Erythroblast (primary cell): Measurements from ENCODE around the gene ITPR1.
"Not testable (repeated sequence)": the region's sequence is repeated elsewhere in the genome, so short reads cannot be mapped to it uniquely, and the experiment has no call there.

Experiments used
- DNase-seq, 2 experiments: peaks; one replicate each; lab custom pipeline; 2025; lab: John Stamatoyannopoulos, UW
- GATA1 ChIP-seq: IDR thresholded peaks from 2 replicates; pipeline ENCODE4 v1.6.1; 2011; ENCODE audit warnings: low read depth, mild to moderate bottlenecking, control low read depth, low read length, moderate library complexity
- POLR2A ChIP-seq: IDR thresholded peaks from 2 replicates; pipeline ENCODE4 v1.6.1; 2011; ENCODE audit warnings: mild to moderate bottlenecking, low read length

ITPR1 gene

GRCh38 chr3:4757575-4758248 is 264.6 kb downstream of the ITPR1 start:
- TF ChIP-seq POLR2A (no peak), GATA1 (no peak)
- DNase-seq = no peak

GRCh38 chr3:4758249-4758860 is 265.2 kb downstream of the ITPR1 start:
- no peak for DNase-seq
- TF ChIP-seq POLR2A = no peak
- no peak for TF ChIP-seq GATA1

DNA sequence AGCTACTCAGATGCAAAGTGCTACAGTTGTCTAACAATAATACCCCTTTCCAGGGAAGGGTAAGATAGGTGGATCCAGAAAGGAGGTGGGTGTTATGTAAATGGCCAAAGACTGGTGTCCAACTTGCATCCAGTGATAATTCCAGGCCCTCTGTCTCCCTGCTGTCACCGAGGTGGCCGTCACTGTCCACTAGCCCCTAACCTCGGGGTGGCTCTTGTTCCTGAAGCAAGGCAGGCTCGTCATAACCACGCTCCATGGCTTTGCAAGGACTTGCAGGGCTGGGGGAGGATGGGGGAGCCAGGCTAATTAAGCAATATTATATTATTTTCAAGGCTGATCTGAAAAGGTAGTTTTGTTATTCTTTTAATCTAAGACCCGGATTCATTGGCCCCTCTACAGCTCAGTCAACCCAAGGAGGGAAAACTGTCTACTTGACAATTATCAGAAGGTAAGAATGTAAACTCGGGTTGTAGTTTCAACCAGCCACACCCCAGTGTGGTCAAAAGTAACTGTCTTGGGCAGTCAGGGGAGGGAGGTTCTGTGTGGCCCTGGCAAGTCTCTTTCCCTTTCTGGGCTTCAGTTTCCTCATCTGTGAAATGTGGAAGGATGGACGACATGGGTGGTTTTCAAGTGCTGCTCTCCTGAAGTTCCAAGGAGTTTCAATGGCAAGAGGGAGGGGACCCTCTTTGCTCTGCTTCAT is 266.0 kb downstream of the ITPR1 start:
- no peak for DNase-seq

DNA sequence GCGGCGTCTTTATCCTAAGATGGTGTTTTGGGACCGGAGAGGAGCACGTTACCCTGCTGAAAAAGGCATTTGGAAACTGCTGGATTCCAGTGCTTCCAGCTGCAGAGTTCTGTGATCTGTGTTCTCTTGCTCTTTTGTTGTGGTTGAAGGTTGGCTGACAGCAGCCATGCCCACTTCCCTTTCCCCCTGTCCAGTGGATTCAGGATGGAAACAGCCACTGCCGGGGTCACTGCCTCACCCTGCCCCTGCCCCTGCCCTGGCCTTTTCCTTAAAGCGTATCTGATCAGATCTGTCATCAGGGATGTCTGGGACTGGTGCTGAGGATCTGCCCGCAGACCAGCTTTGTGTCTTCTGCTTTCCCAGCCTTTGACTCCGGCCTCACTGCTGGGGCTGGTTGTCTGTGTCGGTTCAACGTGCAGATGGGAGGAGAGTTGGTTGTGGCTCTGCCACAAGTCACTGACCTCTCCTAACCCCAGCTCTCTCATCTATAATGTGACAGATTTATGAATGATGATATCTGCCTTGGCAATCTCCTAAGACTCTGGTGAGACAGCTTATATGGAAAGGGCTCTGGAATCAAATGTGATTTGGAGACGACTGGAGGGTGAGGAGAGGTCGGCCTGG is 266.7 kb downstream of the ITPR1 start:
- DNase-seq = no peak
- TF ChIP-seq GATA1 (no peak), POLR2A (no peak)

More for the DNA sequence above, 266.0 kb downstream of the ITPR1 start:
- no peak for TF ChIP-seq GATA1
- TF ChIP-seq POLR2A = no peak

DNA sequence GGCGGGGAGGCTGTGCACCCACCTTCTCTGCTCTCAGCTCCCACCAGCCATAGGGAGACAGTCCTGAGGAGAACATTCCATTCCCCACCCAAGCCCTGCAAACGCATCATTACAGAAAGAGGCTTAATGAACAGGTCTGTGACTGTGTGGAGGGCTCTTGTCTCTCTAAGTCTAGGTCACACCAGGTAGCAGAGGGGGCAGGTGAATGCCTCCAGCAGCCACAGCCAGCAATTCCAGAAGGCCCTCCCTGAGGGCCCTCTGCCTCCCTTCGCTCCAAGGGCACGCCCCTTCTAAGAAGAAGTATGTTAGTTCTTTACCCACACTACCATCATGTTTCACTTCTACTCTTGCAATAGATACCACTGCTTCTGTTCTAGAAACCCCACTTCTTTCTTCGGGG is 268.6 kb downstream of the ITPR1 start:
- no peak for DNase-seq
- no peak for TF ChIP-seq GATA1
- no peak for TF ChIP-seq POLR2A

DNA sequence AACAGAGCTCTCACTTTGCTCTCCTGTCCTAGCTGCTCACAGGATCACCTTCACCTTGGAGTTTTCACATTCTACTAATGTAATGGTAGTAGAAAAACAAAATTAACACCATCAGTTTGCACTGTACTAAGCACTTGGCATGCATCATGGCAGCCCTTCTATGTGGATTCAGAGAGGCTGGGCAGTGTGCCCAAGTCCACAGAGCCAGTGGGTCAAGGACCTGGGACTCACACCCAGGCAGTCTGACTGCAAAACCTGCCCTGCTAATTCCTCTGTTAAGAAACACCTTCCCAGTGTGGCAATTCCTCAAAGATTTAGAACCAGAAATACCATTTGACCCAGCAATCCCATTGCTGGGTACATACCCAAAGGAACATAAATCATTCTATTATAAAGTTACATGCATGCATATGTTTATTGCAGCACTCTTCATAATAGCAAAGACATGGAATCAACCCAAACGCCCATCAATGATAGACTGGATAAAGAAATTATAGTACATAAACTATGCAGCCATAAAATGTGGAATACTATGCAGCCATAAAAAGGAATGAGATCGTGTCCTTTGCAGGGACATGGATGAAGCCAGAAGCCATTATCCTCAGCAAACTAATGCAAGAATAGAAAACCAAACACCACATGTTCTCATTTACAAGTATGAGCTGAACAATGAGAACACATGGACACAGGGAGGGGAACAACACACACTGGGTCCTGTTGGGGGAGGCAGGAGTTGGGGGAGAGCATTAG is 269.5 kb downstream of the ITPR1 start:
- not testable (repeated sequence) for DNase-seq

DNA sequence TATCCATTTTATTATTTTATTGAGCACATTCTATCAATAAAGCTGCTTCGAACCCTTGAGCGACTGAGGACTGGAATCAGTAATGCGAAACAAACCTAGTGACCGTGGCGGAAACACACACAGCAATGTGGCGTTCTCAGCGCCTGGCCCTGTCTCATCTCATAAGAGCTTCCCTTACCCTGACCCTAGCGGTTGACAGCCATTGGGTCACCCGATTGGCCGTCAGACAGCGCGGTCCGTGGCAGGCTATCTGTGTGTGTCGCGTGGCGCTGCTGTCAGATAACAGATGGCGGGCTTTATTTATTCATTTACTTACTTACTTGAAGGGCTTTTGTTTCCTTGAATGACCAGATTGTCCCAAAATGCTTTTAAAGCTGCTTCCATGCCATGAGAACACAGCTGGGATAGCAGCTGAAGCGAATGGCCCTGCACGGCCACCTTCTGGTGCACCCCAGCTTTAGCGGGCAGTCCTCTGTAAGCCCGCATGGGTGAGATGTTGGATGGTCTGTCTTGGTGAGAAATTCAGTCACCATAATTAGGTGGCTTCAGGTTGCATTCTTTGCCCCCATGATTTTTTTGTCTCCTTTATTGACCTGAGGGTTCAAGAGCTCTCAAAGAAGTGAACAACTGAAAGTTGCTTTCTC is 270.6 kb downstream of the ITPR1 start:
- TF ChIP-seq POLR2A = no peak
- TF ChIP-seq GATA1 = no peak
- no peak for DNase-seq

- no peak for DNase-seq
- no peak for TF ChIP-seq GATA1
- TF ChIP-seq POLR2A = no peak
Measured at GRCh38 chr3:4765212-4765611, 272.1 kb downstream of the ITPR1 start.

- no peak for TF ChIP-seq POLR2A
- no peak for TF ChIP-seq GATA1
- no peak for DNase-seq
Measured at GRCh38 chr3:4766263-4766662, 273.1 kb downstream of the ITPR1 start.

DNA sequence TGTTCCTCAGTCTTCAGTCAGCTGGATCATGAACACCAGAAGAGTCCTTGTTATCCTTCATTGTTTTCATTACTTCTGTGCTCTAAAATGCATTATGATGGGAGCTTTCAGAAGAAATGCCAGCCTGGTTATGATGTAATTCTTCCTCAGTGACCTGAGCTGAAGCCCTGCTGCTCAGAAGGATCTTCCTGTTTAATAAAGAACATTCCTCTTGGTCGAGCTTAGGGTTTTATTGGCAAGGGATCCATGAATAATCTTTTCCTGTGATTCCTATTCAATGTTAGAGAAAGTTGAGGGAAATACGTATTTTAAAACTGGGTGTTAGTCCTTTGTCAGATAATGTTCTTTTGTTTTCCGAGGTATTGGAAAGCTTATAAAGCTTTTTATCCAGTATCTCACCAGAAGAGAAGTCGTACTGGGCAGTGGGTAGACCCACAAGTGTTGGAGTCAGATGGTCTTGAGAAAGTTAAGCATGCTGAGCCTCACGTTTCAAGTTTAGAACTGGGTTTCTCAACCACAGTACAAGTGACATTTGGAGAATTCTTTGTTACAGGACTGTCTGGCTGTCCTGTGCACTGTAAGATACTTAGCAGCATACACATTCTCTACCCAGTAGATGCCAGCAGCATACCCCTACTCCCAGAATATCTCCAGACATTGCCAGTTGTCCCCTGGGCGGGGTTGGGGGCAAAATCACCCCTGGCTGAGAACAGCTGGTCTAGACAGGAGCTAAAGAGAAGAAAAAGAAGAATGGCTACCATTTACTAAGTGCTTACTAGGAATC is 273.8 kb downstream of the ITPR1 start:
- DNase-seq = no peak
- no peak for TF ChIP-seq GATA1
- TF ChIP-seq POLR2A = no peak

- no peak for TF ChIP-seq POLR2A
- TF ChIP-seq GATA1 = no peak
Measured at GRCh38 chr3:4768021-4768420, 274.9 kb downstream of the ITPR1 start.

DNA sequence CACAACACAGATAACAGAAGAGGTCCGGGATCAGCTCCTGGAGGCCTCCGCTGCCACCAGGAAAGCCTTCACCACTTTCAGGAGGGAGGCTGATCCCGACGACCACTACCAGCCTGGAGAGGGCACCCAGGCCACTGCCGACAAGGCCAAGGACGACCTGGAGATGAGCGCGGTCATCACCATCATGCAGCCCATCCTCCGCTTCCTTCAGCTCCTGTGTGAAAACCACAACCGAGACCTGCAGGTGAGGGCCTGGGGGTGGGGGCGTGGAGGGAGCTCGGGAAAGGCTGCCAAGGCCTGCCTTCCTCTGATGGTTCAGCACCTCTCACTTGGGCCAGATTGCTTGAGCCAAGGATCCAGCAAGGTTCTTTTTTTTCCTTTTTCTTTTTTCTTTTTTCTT is 275.4 kb downstream of the ITPR1 start:
- TF ChIP-seq POLR2A (no peak), GATA1 (no peak)
- DNase-seq = no peak

More at GRCh38 chr3:4768021-4768420, 274.9 kb downstream of the ITPR1 start:
- no peak for DNase-seq

DNA sequence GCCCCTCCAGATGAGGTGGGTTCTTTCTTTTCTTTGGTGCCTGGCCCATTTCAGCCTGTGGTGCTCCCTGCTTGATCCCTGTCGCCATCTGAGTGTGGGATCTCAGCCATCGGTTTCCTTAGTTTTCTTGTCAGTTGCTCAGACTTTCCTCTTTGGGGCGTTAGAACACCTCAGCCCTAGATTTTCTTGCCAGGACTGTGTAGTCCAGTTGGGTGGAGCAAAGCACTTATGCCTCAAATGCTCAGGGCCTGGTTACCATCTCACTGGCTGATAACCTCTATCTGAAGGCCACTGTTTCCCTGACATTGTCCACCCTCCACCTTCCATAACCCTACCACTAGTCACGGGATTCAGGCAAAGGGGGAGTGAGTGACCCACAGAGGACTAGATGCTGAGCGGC is 277.4 kb downstream of the ITPR1 start:
- no peak for DNase-seq
- TF ChIP-seq POLR2A (no peak), GATA1 (no peak)
